ENCODE results near the gene SLIT3. TPM values are rescaled to one million over a fixed set of nuclear protein-coding genes. Genes with fewer than 3 reads are reported as not detected.

The SLIT3 gene
- total and polyA plus RNA-seq, 2 donors from 2014 or later = 14.5 to 54.1 TPM

GRCh38 chr5:168931638-168932345, 369.1 kb downstream of the SLIT3 start:
- FAIRE-seq = no peak
- no peaks in the 10 kb centered on the region for H3K27me3 ChIP-seq (ENCODE audit: control insufficient read depth, insufficient read depth, low read length)
- no peak overlapping the region for H3K27ac ChIP-seq (ENCODE audit: low read depth in 2 of 2, low read length in 2 of 2)
- H3K4me3 ChIP-seq (ENCODE audit: low read length in 3 of 3) = no peak overlapping the region
- H3K4me1 ChIP-seq (ENCODE audit: control insufficient read depth in 2 of 3, insufficient read depth in 2 of 3, low read depth in 1 of 3, low read length in 3 of 3) = no peaks in the 10 kb centered on the region
- intact Hi-C loops (cut with DNase I) = no loop called here
- H3K9ac ChIP-seq (ENCODE audit: low read length in 3 of 3) = no peak overlapping the region
- no peak for TF ChIP-seq CTCF (IDR thresholded peaks at IDR 0.05; ENCODE audit: borderline replicate concordance, extremely low read depth, insufficient read depth)
- no peaks in the 10 kb centered on the region for H3K9me3 ChIP-seq (ENCODE audit: control insufficient read depth in 2 of 3, insufficient read depth in 1 of 3, low read length in 3 of 3)
- no peak for DNase-seq
- no peaks in the 10 kb centered on the region for H3K36me3 ChIP-seq (ENCODE audit: control insufficient read depth in 2 of 3, insufficient read depth in 3 of 3, low read length in 3 of 3)

- TF ChIP-seq CTCF (IDR thresholded peaks at IDR 0.05; ENCODE audit: borderline replicate concordance, extremely low read depth, insufficient read depth) = no peak
- H3K36me3 ChIP-seq (ENCODE audit: control insufficient read depth in 2 of 3, insufficient read depth in 3 of 3, low read length in 3 of 3) = no peaks in the 10 kb centered on the region
- H3K27ac ChIP-seq (ENCODE audit: low read depth in 2 of 2, low read length in 2 of 2) = no peak overlapping the region
- DNase-seq = no peak
- H3K9me3 ChIP-seq (ENCODE audit: control insufficient read depth in 2 of 3, insufficient read depth in 1 of 3, low read length in 3 of 3) = no peaks in the 10 kb centered on the region
- no peaks in the 10 kb centered on the region for H3K4me1 ChIP-seq (ENCODE audit: control insufficient read depth in 2 of 3, insufficient read depth in 2 of 3, low read depth in 1 of 3, low read length in 3 of 3)
- H3K4me3 ChIP-seq (ENCODE audit: low read length in 3 of 3) = no peak overlapping the region
- H3K27me3 ChIP-seq (ENCODE audit: control insufficient read depth, insufficient read depth, low read length) = no peaks in the 10 kb centered on the region
- intact Hi-C loops (cut with DNase I) = no loop called here
- no peak for FAIRE-seq
- no peak overlapping the region for H3K9ac ChIP-seq (ENCODE audit: low read length in 3 of 3)
Observed at GRCh38 chr5:168929656-168930055, 371.3 kb downstream of the SLIT3 start.

GRCh38 chr5:168925160-168925559, 375.8 kb downstream of the SLIT3 start:
- FAIRE-seq (no peak), DNase-seq (no peak)
- no peaks in the 10 kb centered on the region for H3K27me3 ChIP-seq (ENCODE audit: control insufficient read depth, insufficient read depth, low read length)
- no peaks in the 10 kb centered on the region for H3K4me1 ChIP-seq (ENCODE audit: control insufficient read depth in 2 of 3, insufficient read depth in 2 of 3, low read depth in 1 of 3, low read length in 3 of 3)
- H3K4me3 ChIP-seq (ENCODE audit: low read length in 3 of 3) = no peak overlapping the region
- intact Hi-C loops (cut with DNase I) = no loop called here
- no peak for TF ChIP-seq CTCF (IDR thresholded peaks at IDR 0.05; ENCODE audit: borderline replicate concordance, extremely low read depth, insufficient read depth)
- H3K9me3 ChIP-seq (ENCODE audit: control insufficient read depth in 2 of 3, insufficient read depth in 1 of 3, low read length in 3 of 3) = no peaks in the 10 kb centered on the region
- no peak overlapping the region for H3K27ac ChIP-seq (ENCODE audit: low read depth in 2 of 2, low read length in 2 of 2)
- H3K9ac ChIP-seq (ENCODE audit: low read length in 3 of 3) = no peak overlapping the region
- no peaks in the 10 kb centered on the region for H3K36me3 ChIP-seq (ENCODE audit: control insufficient read depth in 2 of 3, insufficient read depth in 3 of 3, low read length in 3 of 3)
